Stimulated activated CD4-positive, alpha-beta T cell treated with anti-CD3 and anti-CD28 coated beads, TNF-alpha, amount 100 ng/mL, for 1 hour (primary cell): ENCODE measurements around the gene BPHL.
"Not testable (repeated sequence)": the region's sequence is repeated elsewhere in the genome, so short reads cannot be mapped to it uniquely, and the experiment has no call there.

ENCODE experiments used
- DNase-seq, 3 donors: peaks; one replicate each; pipeline ENCODE4 v3.0.0-alpha.2; 2020; ENCODE audit warnings: low read depth in 3 of 3, low spot score in 1 of 3

Gene BPHL

GRCh38 chr6:3120765-3121089 is 2.2 kb downstream of the BPHL start:
- no peak for DNase-seq

- DNase-seq = no peak
Observed at GRCh38 chr6:3122823-3123182, 4.3 kb downstream of the BPHL start.

- DNase-seq = no peak
Observed at GRCh38 chr6:3124667-3125066, 6.2 kb downstream of the BPHL start.

GRCh38 chr6:3125815-3126214 is 7.3 kb downstream of the BPHL start:
- no peak for DNase-seq

- DNase-seq = no peak
Observed at GRCh38 chr6:3128356-3129108, 10.0 kb downstream of the BPHL start.

- no peak for DNase-seq
Observed at GRCh38 chr6:3131695-3132094, 13.2 kb downstream of the BPHL start.

GRCh38 chr6:3133515-3133914 is 15.0 kb downstream of the BPHL start:
- no peak for DNase-seq

- no peak for DNase-seq
Observed at GRCh38 chr6:3135668-3136291, 17.3 kb downstream of the BPHL start.

- no peak for DNase-seq
Observed at GRCh38 chr6:3136292-3137011, 17.9 kb downstream of the BPHL start.

- DNase-seq = no peak
Observed at GRCh38 chr6:3137057-3137777, 18.7 kb downstream of the BPHL start.

- DNase-seq = not testable (repeated sequence)
Observed at GRCh38 chr6:3137873-3138272, 19.4 kb downstream of the BPHL start.

- DNase-seq = no peak
Observed at GRCh38 chr6:3138341-3138740, 19.8 kb downstream of the BPHL start.

GRCh38 chr6:3139090-3139903 is 20.8 kb downstream of the BPHL start:
- DNase-seq = no peak

- no peak for DNase-seq
Observed at GRCh38 chr6:3140201-3140600, 21.7 kb downstream of the BPHL start.

GRCh38 chr6:3142536-3142935 is 24.0 kb downstream of the BPHL start:
- DNase-seq = no peak

- DNase-seq = no peak
Observed at GRCh38 chr6:3143158-3143557, 24.6 kb downstream of the BPHL start.

- no peak for DNase-seq
Observed at GRCh38 chr6:3144571-3144970, 26.1 kb downstream of the BPHL start.

GRCh38 chr6:3147914-3148757 is 29.6 kb downstream of the BPHL start:
- DNase-seq = no peak

GRCh38 chr6:3151691-3152090 is 33.2 kb downstream of the BPHL start:
- DNase-seq = no peak

GRCh38 chr6:3152689-3153088 is 34.2 kb downstream of the BPHL start:
- DNase-seq = no peak
